SK-N-MC (cell line): Measurements from ENCODE around the gene IRGQ.
"Not testable (repeated sequence)": the region's sequence is repeated elsewhere in the genome, so short reads cannot be mapped to it uniquely, and the experiment has no call there.

ENCODE experiments used
- DNase-seq: peaks from one replicate; pipeline ENCODE4 v3.0.0-alpha.2; 2011; ENCODE audit warnings: low read depth, low spot score
- H3K27ac ChIP-seq: fragments of 200-600 bp; sonication (generic); 2 replicates; pipeline ENCODE4 v1.5.1; 2016; ENCODE audit warnings: mixed run types
- H3K36me3 ChIP-seq: fragments of 200-600 bp; sonication (generic); 2 replicates; pipeline ENCODE4 v1.6.1; 2017; ENCODE audit warnings: antibody characterized with exemption, low read length, mixed read lengths; ENCODE audit not compliant: insufficient read depth
- H3K4me3 ChIP-seq: fragments of 200-600 bp; sonication (generic); 2 replicates; pipeline ENCODE4 v1.5.1; 2016
- H3K9ac ChIP-seq: fragments of 200-600 bp; sonication (generic); 2 replicates; pipeline ENCODE4 v1.8.0; 2017; ENCODE audit warnings: mixed run types, mixed read lengths; ENCODE audit not compliant: insufficient read length
- H3K9me3 ChIP-seq: fragments of 200-600 bp; sonication (generic); 2 replicates; pipeline ENCODE4 v1.6.1; 2017; ENCODE audit warnings: low read depth, mild to moderate bottlenecking, antibody characterized with exemption, low read length, moderate library complexity, mixed read lengths
- EZH2 ChIP-seq: fragments of 200-600 bp; sonication (generic); IDR thresholded peaks from one replicate; pipeline ENCODE4 v1.6.1; 2017; ENCODE audit warnings: antibody characterized with exemption
- FOXP2 ChIP-seq: optimal IDR thresholded peaks from 2 replicates; pipeline ENCODE3; 2011; ENCODE audit warnings: mild to moderate bottlenecking, moderate library complexity; ENCODE audit not compliant: insufficient read depth; ENCODE audit errors: extremely low read length, control extremely low read depth
- POLR2AphosphoS5 ChIP-seq: IDR thresholded peaks from 2 replicates; pipeline ENCODE4 v1.6.1; 2012; ENCODE audit warnings: mild to moderate bottlenecking, low read depth, low read length, borderline replicate concordance

The IRGQ gene

GRCh38 chr19:43638995-43639518, 43.1 kb upstream of the IRGQ start:
- no peak overlapping the region for H3K27ac ChIP-seq
- no peak for DNase-seq
- H3K36me3 ChIP-seq, result no peaks in the 10 kb centered on the region
- peak overlapping the region; percentile 70 for H3K9ac ChIP-seq
- peak overlapping the region; percentile 81 for H3K4me3 ChIP-seq
- H3K9me3 ChIP-seq, result no peaks in the 10 kb centered on the region
- no peak for TF ChIP-seq FOXP2

GRCh38 chr19:43638214-43638994, 42.5 kb upstream of the IRGQ start:
- peak overlapping the region; percentile 81 for H3K4me3 ChIP-seq

GRCh38 chr19:43636121-43636683, 40.3 kb upstream of the IRGQ start:
- no peak overlapping the region for H3K27ac ChIP-seq
- no peak overlapping the region for H3K4me3 ChIP-seq
- no peaks in the 10 kb centered on the region for H3K36me3 ChIP-seq
- DNase-seq, result no peak
- no peak for TF ChIP-seq EZH2
- no peaks in the 10 kb centered on the region for H3K9me3 ChIP-seq
- H3K9ac ChIP-seq, result no peak overlapping the region

More at GRCh38 chr19:43638214-43638994, 42.5 kb upstream of the IRGQ start:
- Histone ChIP-seq H3K9ac (peak overlapping the region; percentile 70), H3K27ac (no peak overlapping the region), H3K9me3 (no peaks in the 10 kb centered on the region), H3K36me3 (no peaks in the 10 kb centered on the region)
- no peak for TF ChIP-seq FOXP2
- no peak for DNase-seq

GRCh38 chr19:43635561-43635940, 39.6 kb upstream of the IRGQ start:
- H3K27ac ChIP-seq, DNase-seq: not testable (repeated sequence)
- peak overlapping the region; percentile 61 for H3K4me3 ChIP-seq

GRCh38 chr19:43634872-43635560, 39.1 kb upstream of the IRGQ start:
- Histone ChIP-seq H3K9me3 (no peaks in the 10 kb centered on the region), H3K9ac (peak overlapping the region; percentile 22), H3K27ac (0 out of 2 replicates have a peak overlapping the region, but pooled peaks have one; percentile 25), H3K36me3 (no peaks in the 10 kb centered on the region), H3K4me3 (peak overlapping the region; percentile 61)
- no peak for DNase-seq
- TF ChIP-seq POLR2AphosphoS5, result no peak
- TF ChIP-seq FOXP2, result no peak
- no peak for TF ChIP-seq EZH2

More at GRCh38 chr19:43635561-43635940, 39.6 kb upstream of the IRGQ start:
- H3K9me3 ChIP-seq, H3K36me3 ChIP-seq: not testable (repeated sequence)
- peak overlapping the region; percentile 22 for H3K9ac ChIP-seq

GRCh38 chr19:43634506-43634871, 38.6 kb upstream of the IRGQ start:
- DNase-seq, result no peak
- no peaks in the 10 kb centered on the region for H3K9me3 ChIP-seq
- H3K27ac ChIP-seq, result no peak overlapping the region
- no peaks in the 10 kb centered on the region for H3K36me3 ChIP-seq
- no peak overlapping the region for H3K4me3 ChIP-seq
- TF ChIP-seq FOXP2 (no peak), EZH2 (no peak)
- H3K9ac ChIP-seq, result no peak overlapping the region

- no peak for TF ChIP-seq POLR2AphosphoS5
- no peak for TF ChIP-seq EZH2
- TF ChIP-seq FOXP2, result no peak
- DNase-seq, result no peak
- no peaks in the 10 kb centered on the region for H3K36me3 ChIP-seq
- no peak overlapping the region for H3K4me3 ChIP-seq
- H3K27ac ChIP-seq, result no peak overlapping the region
- H3K9me3 ChIP-seq, result no peaks in the 10 kb centered on the region
- H3K9ac ChIP-seq, result no peak overlapping the region
Observed at GRCh38 chr19:43634068-43634467, 38.1 kb upstream of the IRGQ start.

GRCh38 chr19:43633520-43633919, 37.6 kb upstream of the IRGQ start:
- no peak for DNase-seq
- H3K9me3 ChIP-seq, result no peaks in the 10 kb centered on the region
- H3K9ac ChIP-seq, result no peak overlapping the region
- no peak overlapping the region for H3K27ac ChIP-seq
- no peak for TF ChIP-seq FOXP2
- no peak for TF ChIP-seq POLR2AphosphoS5
- no peak for TF ChIP-seq EZH2
- no peak overlapping the region for H3K4me3 ChIP-seq
- H3K36me3 ChIP-seq, result no peaks in the 10 kb centered on the region

- Histone ChIP-seq H3K27ac (no peak overlapping the region), H3K4me3 (no peak overlapping the region), H3K9ac (no peak overlapping the region), H3K9me3 (no peaks in the 10 kb centered on the region), H3K36me3 (no peaks in the 10 kb centered on the region)
- DNase-seq, result no peak
- no peak for TF ChIP-seq EZH2
- TF ChIP-seq POLR2AphosphoS5, result no peak
- no peak for TF ChIP-seq FOXP2
Observed at GRCh38 chr19:43631491-43631890, 35.6 kb upstream of the IRGQ start.
